T-helper 2 cell treated with Interferon-gamma antibody and Interleukin-4, amounts not matched to agents 100 ng/mL and 5 ng/mL, for 36 hours (primary cell): Measurements from ENCODE around the gene ITGBL1. TPM values are rescaled to one million over a fixed set of nuclear protein-coding genes. Genes with fewer than 3 reads are reported as not detected.

Experiments
- intact Hi-C: fragments of 100-400 bp; cut with micrococcal nuclease; formaldehyde crosslinking; loops from one replicate; pipeline ENCODE4 v1.15.1; 2023
- total RNA-seq: library from RNA; stranded (reverse); gene quantifications from 2 replicates; pipeline ENCODE4 v1.2.3, GENCODE V29; 2022

The ITGBL1 gene, protein sequence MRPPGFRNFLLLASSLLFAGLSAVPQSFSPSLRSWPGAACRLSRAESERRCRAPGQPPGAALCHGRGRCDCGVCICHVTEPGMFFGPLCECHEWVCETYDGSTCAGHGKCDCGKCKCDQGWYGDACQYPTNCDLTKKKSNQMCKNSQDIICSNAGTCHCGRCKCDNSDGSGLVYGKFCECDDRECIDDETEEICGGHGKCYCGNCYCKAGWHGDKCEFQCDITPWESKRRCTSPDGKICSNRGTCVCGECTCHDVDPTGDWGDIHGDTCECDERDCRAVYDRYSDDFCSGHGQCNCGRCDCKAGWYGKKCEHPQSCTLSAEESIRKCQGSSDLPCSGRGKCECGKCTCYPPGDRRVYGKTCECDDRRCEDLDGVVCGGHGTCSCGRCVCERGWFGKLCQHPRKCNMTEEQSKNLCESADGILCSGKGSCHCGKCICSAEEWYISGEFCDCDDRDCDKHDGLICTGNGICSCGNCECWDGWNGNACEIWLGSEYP
- not detected in 2 replicates for total RNA-seq

DNA sequence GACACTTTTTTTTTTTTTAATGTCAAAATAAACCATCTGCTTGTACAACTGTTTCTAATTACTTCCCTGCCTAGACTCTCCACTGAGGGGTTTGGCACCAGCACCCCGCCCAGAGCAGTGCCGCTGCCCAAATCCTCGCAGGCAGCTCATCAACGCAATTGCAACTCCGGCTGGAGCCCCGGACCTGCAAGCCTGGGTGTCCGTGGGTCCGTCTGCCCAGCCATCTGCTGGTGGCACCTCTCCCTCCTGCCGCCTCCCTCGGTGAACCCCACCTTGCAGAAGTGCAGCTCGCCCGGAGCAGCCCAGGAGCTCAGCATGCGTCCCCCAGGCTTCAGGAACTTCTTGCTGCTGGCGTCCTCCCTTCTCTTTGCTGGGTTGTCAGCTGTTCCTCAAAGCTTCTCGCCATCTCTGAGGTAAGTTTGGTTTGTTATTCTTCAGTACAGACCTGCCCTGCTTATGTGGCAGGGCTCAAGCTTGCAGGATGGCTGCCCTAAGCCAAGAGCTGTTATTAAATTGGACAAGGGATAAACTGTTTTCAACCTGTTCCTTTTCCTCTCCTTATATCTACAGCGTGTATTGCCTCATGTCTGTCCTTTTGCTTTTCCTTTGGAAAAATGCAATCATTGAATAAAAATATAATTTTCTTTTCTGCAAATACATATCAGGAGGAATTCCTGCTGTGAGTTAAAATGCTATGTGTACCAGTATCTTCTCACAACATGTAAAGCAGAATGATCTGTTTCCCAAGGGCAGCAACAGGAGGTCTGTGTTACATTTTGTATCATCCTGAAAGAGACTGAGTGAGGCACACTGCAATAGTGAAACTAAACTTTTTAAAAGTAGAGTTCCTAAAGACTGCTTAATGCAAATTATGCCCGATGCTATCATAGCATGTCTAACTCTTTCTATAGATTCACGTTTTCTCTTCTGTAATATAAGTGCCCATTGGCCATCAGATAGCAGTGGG, at the start of gene ITGBL1:
Gene ITGBL1, plus strand, starts transcription at position 157 of the 967 bp plus-strand sequence. Its CDS starts 159 bp downstream, at position 316.
- intact Hi-C loops, result no loop called here

DNA sequence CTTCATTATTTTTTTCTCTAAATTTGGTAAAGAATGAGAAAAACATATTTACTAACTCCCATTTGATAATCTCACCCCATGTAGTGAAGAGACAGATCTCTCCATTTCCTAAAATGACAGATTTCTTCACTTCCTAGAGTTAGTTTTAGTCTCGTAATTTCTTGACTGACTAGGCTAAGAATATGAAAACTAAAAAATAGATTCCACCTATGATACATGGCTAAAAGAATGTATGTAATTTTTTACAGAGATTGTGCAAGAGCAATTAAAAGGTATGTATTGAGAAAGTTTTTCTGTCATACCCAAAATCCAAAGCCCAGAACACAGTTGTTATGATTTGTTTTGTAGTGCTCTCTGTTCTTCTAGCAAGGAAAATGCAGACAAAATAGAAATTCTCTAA, 45.7 kb upstream of the ITGBL1 start:
- intact Hi-C loops, result no loop called here

DNA sequence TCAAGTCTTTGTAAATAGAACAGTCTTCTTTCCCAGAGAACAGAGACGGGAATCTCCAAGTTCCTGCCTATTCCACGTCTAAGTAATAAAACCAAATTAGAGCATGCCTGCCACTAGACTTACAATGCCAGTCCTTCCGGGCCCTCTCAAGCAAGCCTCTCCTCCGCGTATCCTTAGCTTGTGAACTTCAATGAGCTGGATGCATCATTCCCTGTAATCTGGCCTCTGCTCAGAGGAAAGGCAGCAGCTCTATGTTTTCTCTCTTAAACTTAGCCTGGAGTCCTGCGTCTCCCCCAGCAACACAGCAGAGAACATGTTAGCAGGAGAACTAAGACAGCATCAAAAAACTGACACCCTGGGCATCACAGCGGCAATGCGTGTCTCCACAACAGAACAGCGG, 44.3 kb upstream of the ITGBL1 start:
- intact Hi-C loops, result no loop called here

DNA sequence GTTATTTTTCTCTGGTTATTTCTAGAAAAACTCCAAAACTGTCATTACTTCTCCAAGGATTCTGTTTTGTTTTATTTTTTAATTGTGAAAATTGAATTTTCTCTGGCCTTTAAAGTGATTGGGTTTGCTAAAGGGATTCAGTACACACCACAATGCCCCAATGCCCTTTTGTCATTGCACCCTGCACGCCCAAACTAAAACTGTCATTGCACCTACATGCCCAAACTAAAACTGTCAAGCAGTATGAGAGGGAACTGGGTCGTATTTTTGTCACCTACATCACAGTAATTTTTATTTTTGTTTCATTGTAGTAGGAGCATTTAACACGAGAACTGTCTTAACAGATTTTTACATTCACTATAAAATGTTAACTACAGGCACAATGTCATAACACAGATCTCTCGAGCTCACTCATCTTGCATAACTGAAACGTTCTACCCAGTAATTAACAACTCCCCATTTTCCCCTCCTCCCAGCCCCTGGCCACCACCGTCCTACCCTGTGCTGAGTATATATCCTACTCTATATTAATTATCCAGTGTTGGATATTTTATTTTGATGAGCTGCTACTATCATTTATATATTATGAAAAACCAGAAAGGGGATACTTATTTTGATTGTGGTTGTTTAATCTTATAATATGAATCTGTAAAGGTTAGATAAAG, 43.4 kb upstream of the ITGBL1 start:
- intact Hi-C loops, result no loop called here

DNA sequence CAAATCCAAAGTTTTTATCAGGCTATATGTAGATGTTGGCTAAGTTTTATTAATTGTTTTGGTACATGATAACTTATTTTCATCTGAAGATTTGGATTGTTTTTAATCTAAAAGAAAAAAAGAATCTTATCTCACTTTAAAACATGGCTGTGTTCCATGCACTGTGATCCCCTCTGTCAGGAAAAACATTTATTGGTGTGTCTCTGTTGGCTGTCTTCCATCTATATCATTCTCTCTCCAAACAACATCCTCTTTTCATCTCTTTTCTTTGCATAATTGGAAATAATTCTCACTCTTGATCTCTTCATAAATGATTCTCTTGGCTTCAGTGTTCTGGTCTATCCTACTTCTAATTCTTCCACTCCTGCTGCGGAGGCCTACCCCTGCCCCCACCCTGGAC, 40.4 kb upstream of the ITGBL1 start:
- intact Hi-C loops, result no loop called here

DNA sequence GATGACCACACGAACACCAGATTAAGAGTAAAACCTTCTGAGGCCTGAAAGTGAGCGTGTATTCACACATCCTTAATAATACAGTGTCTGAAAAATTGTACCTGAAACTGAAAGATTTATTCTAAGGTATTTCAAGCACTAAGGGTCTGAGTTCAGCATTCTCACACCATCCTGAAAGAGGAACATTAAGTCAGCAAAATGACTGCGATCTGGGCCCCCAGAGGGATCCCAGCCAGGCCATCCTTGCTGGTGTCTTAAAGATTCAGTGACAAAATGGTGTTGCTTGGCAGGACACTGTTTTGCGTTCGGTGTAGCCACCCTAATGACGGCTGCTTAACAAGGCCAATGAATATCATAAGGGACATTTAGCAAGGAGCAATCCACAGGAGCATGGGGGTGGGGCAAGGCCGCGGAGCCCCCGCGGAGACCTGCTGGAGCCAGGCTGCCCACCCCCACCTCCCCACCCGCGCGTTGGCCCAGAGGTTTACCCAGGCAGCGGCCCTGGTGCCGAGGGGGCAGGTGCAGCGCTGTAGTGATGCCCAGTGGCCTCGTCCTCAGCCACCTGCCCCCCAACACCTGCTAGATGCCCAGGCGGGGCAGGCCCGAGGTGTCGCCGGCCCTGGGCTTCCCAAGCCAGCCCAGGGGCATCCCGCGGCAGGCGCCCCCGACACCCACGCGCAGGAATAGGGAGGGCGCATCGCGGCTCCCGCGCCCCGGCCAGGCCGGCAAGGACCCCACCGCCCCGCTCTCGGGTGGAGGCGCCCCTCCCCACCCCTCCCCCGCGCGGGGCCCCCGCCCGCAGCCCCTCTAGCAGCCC, 36.9 kb upstream of the ITGBL1 start:
- intact Hi-C loops, result no loop called here

DNA sequence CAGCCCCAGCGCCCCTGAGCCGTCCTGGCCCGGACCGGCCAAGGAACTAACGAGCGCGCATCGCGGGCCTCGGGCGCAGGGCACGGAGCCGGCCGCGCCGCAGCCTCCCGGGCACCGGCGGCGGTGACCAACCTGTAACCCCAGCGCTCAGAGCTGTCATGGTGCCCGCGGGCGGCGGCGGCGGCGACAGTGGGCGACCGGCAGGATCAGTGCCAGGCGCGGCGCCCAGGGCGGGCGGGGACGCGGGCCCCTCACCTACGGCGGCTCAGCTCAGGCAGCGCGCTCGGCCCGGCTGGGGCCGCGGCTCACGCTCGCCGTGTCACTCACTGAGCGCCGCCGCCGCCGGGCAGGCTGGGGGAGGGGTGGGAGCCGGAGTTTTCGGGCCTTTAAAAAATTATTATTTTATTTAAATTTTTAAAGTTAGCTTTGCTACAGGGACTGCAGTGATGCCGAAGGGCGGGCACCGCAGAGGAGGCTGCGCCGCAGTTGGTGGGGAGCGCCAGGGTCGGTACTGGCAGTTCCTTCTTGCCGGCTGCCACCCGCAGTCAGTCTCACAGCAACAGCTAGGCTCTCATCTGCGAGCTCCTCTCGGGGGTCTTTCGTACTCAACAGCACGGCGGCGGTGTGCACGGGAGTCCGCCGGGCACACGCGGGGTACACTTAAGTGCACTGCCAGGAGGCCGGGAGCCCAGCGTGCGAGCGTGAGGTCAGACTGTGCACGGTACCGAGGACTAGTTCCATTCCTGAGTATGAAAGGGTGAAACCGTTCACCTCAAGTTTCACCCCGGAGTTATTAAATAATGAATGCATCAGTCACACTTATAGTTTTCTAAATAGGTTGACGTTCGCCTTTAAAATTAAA, 36.1 kb upstream of the ITGBL1 start, which contains the start of gene NALCN:
Gene NALCN, minus strand, starts transcription at position 328 of the 862 bp plus-strand sequence. CDS start 17,382 bp downstream, outside the sequence.
- intact Hi-C loops, result no loop called here

DNA sequence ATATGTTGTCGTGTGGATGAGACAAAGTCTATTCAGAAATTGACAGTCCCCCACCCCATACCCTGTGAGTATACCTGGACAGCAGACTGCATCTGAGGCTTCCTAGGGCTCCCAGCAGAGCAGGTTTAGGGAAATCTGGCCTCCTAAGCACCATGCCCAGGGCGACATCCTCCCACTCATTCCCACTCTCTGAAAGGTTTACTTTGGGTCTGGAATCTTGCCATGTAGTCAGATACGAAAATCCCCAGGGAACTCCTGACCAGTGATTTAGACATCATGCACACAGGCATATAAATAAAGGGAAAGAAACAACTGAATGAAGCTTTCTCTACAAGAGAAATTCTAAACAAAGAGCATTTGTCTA, 35.5 kb upstream of the ITGBL1 start:
- intact Hi-C loops, result no loop called here

DNA sequence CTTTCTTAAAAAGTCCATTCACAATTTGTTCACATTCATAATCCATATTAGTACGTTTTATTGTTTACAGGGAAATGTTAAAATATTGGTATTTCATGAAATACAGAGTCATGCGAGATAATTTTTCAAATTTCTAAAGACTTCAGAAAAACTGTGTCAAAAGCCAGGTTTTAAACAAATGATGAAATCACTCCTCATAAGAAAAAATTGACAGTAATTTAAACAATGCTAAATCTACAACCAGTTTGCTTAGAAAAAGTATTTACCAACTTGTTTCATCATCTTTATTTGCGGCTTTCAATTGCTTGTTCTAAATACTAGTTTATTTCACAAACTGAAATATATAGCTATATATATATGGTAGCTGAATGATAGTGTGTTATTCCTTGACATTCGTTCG, 35.0 kb upstream of the ITGBL1 start:
- intact Hi-C loops, result no loop called here

DNA sequence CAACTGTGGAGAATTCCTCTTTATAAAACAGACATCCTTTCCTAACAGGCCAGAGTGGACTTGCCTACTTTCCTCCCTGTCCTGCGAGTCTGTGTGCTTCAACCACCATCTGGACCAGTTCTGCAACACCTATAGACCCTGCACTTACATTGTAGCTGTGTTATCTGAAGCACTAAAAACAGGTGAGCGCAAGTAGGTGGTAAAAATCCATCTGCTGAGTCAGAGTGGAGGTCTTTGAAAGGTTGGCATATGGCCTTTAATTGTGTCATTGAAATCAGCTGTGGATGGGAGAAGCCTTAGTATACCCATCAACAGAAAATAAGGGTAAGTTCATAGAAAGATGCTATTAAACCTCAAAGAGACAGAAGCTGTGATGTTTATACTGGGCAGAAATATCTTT, 28.6 kb upstream of the ITGBL1 start:
- intact Hi-C loops, result no loop called here

DNA sequence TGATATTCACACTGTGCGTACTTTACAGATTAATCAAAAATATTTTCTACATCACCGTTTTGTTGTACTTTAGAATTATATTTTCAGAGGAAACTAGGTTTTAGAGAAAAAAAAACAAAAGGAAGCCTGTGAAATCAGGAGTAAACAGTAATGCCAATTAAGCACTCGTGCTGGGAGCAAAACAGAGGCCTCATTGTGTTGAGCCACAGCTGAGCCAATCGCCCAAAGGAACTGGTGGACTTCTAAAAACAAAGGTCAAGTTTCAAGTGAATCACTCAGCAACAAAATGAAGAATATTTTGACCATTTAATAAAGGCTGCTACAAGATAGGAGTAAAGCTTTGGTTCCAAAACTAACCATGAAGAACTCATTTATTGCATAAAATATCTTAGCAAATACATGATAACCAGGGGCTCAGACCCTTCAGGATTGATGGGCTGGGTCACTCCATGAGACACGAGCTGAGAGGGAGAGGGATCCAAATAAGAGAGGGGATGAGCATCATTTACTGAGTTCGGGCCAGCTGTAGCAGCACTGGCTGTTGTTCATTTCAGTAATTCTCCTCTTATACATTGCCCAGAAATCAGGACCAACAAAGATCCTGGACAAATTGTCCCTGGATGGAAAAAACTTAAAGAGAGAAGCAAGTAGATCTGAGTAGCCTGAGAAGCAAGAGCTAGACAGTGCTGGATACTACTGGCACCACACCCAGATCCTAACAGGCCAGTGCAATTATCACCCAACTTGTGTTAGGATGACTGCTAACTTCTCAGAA, 27.9 kb upstream of the ITGBL1 start:
- intact Hi-C loops, result no loop called here

DNA sequence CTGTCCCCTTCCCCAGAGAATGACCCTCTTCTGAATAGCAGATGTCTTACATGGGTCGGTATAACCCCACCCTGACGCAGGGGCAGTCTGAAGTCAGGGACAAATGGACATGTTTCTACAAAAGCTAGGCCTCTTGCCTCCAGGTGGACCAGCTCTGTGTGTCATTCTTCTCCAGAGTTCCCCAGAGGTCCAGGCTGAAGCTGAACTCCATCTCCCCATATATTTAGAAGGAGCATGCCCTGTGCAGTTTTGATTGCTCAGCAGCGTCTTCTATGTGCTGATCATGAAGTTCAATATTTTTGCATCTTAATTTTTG, 27.4 kb upstream of the ITGBL1 start:
- intact Hi-C loops, result no loop called here

DNA sequence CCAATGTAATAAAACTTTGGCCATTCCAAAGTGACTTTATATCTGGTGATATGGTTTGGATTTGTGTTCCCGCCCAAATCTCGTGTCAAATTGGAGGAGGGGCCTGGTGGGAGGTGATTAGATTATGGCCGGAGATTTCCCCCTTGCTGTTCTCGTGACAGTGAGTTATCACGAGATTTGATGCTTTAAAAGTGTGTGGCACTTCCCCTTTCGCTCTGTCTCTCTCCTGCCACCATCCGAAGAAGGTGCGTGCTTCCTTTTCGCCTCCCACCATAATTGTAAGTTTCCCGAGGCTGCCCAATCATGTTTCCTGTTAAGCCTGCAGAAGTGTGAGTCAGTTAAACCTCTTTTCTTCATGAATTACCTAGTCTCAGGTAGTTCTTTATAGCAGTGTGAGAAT, 26.9 kb upstream of the ITGBL1 start:
- intact Hi-C loops, result no loop called here

DNA sequence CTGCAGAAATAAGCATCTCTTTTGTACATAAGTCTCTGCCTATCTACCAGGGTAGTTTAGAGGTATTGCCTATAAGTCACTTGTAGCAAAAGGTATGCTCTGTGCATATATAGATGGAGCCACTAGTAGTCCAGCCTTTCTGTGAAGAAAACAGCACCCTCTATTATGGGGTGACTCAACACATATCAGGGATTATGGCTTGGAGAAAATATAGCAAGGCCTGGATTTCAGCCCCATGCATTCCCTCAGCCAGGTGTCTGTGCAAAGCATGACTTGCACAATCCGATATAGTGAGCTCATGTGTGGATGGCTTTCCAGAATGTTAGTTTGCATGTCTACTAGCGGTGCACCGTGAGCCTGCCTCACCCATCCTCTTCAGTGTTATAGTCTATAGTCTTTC, 22.7 kb upstream of the ITGBL1 start:
- intact Hi-C loops, result no loop called here

DNA sequence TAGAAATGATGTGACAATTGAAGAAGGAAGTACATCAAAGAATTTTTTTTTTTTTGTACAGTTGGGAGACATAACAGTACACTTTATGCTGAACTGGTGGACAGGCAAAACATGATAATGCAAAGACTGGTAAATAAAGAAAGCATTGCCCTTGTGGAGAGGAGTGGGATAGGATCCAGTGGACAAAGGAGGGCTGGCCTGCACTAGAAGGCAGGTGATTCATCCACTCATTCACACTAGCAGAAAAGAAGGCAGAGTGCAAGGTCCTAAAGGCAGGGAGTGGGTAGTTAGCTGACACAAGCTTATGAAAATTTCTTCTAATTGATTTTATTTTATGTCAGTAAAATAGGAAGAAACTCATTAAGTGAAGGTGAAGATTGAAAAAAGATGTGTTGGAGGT, 18.6 kb upstream of the ITGBL1 start:
- intact Hi-C loops, result no loop called here

DNA sequence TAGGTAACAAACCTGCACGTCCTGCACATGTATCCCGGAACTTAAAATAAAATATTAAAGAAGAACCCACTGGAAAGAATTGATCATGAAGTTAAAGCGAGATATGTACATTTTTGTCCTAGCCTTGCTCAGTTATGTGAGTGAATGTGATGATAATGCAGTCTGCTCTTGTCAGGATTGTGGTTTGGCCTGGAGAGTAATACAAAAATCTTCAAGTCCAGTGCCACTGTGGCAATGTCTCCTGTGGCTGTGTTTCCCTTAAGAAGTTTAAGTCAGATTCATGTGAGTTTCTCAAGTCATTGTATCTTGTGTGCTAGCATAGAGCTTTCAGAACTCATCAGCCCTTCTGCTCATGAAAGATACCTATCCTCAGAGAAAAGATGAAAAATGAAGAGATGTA, 18.0 kb upstream of the ITGBL1 start:
- intact Hi-C loops, result no loop called here

DNA sequence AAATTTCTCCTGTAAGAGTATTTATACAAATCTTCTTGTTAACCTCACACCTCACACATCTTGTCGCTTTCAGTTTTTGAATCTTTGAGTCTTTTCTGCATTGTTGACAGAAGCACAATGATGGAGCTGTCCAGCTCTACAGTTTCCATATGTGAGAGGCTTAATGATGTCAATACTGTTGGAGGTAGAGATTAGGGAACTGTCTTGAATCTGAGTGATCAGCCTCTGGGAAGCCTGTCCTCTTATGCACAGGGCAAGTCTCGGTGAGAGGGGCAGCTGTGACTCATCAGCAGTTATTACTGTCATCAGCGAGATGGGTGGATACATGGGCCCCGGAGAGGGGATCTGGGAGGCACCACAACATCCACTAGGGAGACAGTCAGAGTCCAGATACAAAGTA, 4.6 kb upstream of the ITGBL1 start:
- intact Hi-C loops, result no loop called here

DNA sequence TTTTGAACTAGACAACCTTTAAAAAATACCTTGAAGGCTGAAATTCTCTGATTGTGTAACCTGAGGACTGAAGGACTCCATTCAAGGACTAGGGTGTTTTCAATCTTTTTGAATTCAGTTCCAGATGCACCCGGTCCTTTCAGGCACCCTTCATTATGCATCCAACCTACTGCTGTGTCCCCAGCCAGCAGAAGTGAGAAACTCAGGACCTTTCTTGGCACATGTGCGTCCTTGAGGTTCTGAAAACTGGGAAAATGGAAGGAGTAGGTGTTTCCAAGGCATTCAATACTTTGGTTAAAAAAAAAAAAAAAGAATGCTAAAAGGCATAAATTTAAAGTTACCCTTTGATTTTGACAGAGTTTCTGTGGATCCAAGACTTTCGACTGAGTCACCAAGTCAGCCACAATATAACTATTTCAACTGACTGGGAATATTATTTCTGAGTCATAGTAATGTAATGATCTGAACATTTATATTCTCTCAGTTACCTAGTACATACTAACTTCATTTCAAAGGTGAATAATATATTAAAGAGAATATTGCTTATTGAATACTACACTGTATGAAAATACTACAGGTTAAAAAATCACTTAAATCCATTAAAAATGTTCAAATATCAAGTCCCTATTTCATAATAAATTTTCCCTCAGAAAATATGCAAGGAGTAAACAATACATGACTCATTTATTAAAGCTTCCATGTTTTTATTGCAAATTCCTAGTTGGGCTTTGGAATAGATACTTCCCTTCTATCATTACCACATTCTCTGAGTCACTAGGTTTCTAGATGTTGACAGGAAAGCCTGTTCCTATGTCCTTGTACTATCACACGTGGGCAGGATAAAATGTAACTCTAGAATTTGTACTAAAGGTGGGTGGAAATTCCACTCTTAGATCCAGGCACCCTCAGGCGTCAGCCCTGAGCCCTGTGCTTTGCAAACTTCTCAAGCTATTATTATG, 2.4 kb upstream of the ITGBL1 start:
- intact Hi-C loops, result no loop called here
